Measurements from ENCODE around the gene NAALADL2. TPM values are rescaled to one million over a fixed set of nuclear protein-coding genes. Genes with fewer than 3 reads are reported as not detected.

NAALADL2 gene
- total and polyA plus RNA-seq, 2 of the 8 experiments (the other 6 are each of a cell fraction or from before 2014, with no cell fraction given), result 0.12 to 0.22 TPM

DNA sequence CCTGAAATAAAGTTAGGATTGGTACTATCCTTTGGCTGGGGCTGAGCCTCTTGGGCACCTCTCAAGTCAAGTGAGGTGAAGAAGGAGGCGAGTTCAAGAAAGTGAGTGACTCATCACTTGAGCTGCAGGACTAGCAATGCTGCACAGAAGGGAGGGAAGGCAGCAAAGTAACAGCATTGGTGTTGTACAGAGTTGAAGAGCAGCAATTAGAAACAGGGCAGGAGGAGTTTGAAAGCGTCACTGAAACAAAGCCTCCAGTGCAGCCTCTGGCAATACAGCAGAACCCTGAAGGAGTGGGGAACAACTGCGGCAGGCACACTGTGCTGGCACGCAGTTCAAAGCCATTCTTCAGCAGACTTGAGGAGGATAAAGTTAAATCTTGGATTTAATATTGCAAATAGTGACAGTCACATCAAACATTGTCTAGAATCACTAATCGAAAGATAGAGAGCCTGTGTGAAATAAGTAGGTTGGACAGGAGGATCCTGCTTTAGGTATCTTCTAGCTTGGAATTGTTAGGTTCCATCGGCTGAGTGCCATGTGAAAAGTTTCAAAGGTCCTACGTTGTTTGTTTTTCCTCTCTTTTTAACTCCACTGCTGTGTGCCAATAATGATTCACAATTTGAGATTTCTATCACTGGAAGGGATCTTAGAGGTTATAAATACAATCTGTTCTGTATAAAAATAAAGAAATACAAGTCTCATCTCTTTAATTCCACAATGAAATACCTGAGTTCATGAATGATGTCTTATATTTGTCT lies 479.8 kb downstream of the NAALADL2 start:
- Histone ChIP-seq H3K56ac (replicated peaks; ENCODE audit: insufficient read length, low read depth, low read length) (no peak overlapping the region), H3K4me3 (ENCODE audit: extremely low read depth in 1 of 4, insufficient read depth in 2 of 4, low read depth in 3 of 4, low read length in 4 of 4) (no peak overlapping the region), H3K18ac (ENCODE audit: extremely low read depth, low read length) (no peak overlapping the region; the same call in 1 of the 2 replicates), H2BK20ac (ENCODE audit: low read length) (0 out of 2 replicates have a peak overlapping the region, but pooled peaks have one; percentile 87), H3K27ac (ENCODE audit: low read depth, low read length) (no peak overlapping the region), H3K23ac (ENCODE audit: insufficient read length) (no peak overlapping the region), H3K4me2 (ENCODE audit: insufficient read depth in 1 of 2, low read depth in 2 of 2, low read length in 2 of 2) (no peak overlapping the region), H3K23me2 (ENCODE audit: low read depth, low read length) (no peaks in the 10 kb centered on the region; the same call in 1 of the 2 replicates), H4K20me1 (replicated peaks in 1 of 2; ENCODE audit: control insufficient read depth in 1 of 2, insufficient read depth in 2 of 2, low read length in 2 of 2) (no peaks in the 10 kb centered on the region), H2AK5ac (ENCODE audit: low read depth, low read length) (no peak overlapping the region), H3K14ac (ENCODE audit: insufficient read length) (no peak overlapping the region), H2BK5ac (ENCODE audit: low read depth, low read length) (no peak overlapping the region), H3K79me1 (ENCODE audit: low read depth, low read length) (no peaks in the 10 kb centered on the region), H3K79me2 (ENCODE audit: control insufficient read depth in 1 of 2, insufficient read depth in 2 of 2, low read length in 2 of 2) (no peaks in the 10 kb centered on the region), H2BK15ac (ENCODE audit: low read length) (no peak overlapping the region), H4K5ac (ENCODE audit: insufficient read length, low read depth, low read length) (no peak overlapping the region), H4K8ac (ENCODE audit: extremely low read depth, insufficient read depth, low read length) (no peak overlapping the region), H3K9me3 (ENCODE audit: insufficient read depth in 2 of 2, low read depth in 1 of 2, low read length in 1 of 2) (no peaks in the 10 kb centered on the region), H3K9ac (replicated peaks in 1 of 4; ENCODE audit: extremely low read depth in 1 of 4, low read depth in 3 of 4, low read length in 3 of 4) (no peak overlapping the region), H3K4me1 (replicated peaks in 1 of 4; ENCODE audit: control insufficient read depth in 3 of 4, insufficient read depth in 4 of 4, low read length in 3 of 4) (peaks cover 0 to 3% (median 0%) of the 10 kb centered on the region in 4 experiments; a peak in 1 of 7 replicates), H3K36me3 (ENCODE audit: control insufficient read depth in 2 of 4, insufficient read depth in 4 of 4, low read length in 3 of 4) (no peaks in the 10 kb centered on the region), H2BK120ac (replicated peaks; ENCODE audit: low read depth, low read length) (no peak overlapping the region), H2BK12ac (ENCODE audit: low read depth, low read length) (peak overlapping the region; percentile 4; the same call in 1 of the 2 replicates), H4K91ac (replicated peaks; ENCODE audit: insufficient read length, low read length) (no peak overlapping the region), H3K4ac (replicated peaks; ENCODE audit: insufficient read length, low read depth, low read length) (no peak overlapping the region), H3K27me3 (replicated peaks in 1 of 4; ENCODE audit: control insufficient read depth in 3 of 4, extremely low read depth in 1 of 4, insufficient read depth in 3 of 4, low read length in 3 of 4) (peaks cover 0 to 1% (median 0%) of the 10 kb centered on the region in 4 experiments; a peak in 1 of 7 replicates), H2AFZ (ENCODE audit: low read length) (peak overlapping the region; percentile 78; the same call in 1 of the 2 replicates)
- DNase-seq (ENCODE audit: low read depth in 1 of 2, low spot score in 2 of 2) (peak in 1 of 2 experiments; percentile 47), FAIRE-seq (peak; percentile 13)
- ChIA-PET CTCF (ENCODE audit: partially characterized antibody) (no interaction called here), POLR2A (ENCODE audit: partially characterized antibody) (interaction anchor here (0.5 kb wide), 1 partner anchor 1846 kb away, joined by 3 read pairs; no protein-coding TSS in a partner anchor)
- 88% methylated on average over 7 of the region's 7 CpGs; no CpG with 5 or more reads in 1 of the 2 experiments for WGBS, 2 experiments (ENCODE audit: extremely low coverage in 1 of 2, insufficient coverage in 1 of 2, insufficient read length in 1 of 2, insufficient replicate concordance in 2 of 2, low coverage in 1 of 2, low lambda C conversion rate in 2 of 2, missing lambda C conversion rate in 1 of 2)
- TF ChIP-seq POLR2A (IDR thresholded peaks at IDR 0.05; ENCODE audit: control extremely low read depth in 1 of 2, low read depth in 2 of 2, low read length in 2 of 2) (no peak), JUND (IDR thresholded peaks at IDR 0.05; ENCODE audit: low read length) (peak; percentile 71), CREB1 (IDR thresholded peaks at IDR 0.05) (no peak)
